Measurements from ENCODE around the gene EPN1.

The EPN1 gene

GRCh38 chr19:55698256-55698655 lies 23.2 kb downstream of the EPN1 start:
- TF ChIP-seq, protein P1, sequence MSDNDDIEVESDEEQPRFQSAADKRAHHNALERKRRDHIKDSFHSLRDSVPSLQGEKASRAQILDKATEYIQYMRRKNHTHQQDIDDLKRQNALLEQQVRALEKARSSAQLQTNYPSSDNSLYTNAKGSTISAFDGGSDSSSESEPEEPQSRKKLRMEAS (IDR thresholded peaks at IDR 0.05; ENCODE audit: low read depth, low read length), result no peak
- TF ChIP-seq, protein P2, sequence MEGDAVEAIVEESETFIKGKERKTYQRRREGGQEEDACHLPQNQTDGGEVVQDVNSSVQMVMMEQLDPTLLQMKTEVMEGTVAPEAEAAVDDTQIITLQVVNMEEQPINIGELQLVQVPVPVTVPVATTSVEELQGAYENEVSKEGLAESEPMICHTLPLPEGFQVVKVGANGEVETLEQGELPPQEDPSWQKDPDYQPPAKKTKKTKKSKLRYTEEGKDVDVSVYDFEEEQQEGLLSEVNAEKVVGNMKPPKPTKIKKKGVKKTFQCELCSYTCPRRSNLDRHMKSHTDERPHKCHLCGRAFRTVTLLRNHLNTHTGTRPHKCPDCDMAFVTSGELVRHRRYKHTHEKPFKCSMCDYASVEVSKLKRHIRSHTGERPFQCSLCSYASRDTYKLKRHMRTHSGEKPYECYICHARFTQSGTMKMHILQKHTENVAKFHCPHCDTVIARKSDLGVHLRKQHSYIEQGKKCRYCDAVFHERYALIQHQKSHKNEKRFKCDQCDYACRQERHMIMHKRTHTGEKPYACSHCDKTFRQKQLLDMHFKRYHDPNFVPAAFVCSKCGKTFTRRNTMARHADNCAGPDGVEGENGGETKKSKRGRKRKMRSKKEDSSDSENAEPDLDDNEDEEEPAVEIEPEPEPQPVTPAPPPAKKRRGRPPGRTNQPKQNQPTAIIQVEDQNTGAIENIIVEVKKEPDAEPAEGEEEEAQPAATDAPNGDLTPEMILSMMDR (IDR thresholded peaks at IDR 0.05; ENCODE audit: low read depth, low read length), result no peak
- no peak for TF ChIP-seq POLR2A (IDR thresholded peaks at IDR 0.05; ENCODE audit: extremely low read depth, insufficient read length)
- TF ChIP-seq MYC (IDR thresholded peaks at IDR 0.05; ENCODE audit: low read depth, low read length), result no peak
- no peak for DNase-seq (ENCODE audit: low read depth)

GRCh38 chr19:55699221-55699620 lies 24.2 kb downstream of the EPN1 start:
- no peak for DNase-seq (ENCODE audit: low read depth)
- no peak for TF ChIP-seq POLR2A (IDR thresholded peaks at IDR 0.05; ENCODE audit: extremely low read depth, insufficient read length)
- TF ChIP-seq, protein P1 (IDR thresholded peaks at IDR 0.05; ENCODE audit: low read depth, low read length), result no peak
- TF ChIP-seq, protein P2 (IDR thresholded peaks at IDR 0.05; ENCODE audit: low read depth, low read length), result no peak
- TF ChIP-seq MYC (IDR thresholded peaks at IDR 0.05; ENCODE audit: low read depth, low read length), result no peak

More at GRCh38 chr19:55698256-55698655, 23.2 kb downstream of the EPN1 start:
- H3K4me3 ChIP-seq (ENCODE audit: low read depth, low read length), result no peak overlapping the region

DNA sequence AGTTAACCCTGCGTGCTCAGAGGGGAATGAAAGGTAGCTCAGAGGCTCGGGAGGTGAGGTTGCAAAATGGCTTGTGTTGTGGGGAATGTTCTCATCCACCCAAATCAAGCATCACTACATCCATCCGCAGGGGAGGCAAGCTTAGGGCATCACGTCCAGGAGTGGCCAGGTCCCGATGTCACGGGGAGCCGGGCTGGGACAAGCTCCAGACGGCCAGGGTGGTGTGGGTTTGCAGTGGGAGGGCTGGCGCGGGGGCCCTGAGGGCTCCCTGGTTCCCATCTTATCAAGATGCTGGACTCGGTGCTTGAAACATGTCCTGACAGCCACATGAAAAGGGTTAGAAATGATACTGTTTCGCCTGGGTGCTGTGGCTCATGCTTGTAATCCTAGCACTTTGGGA lies 25.8 kb downstream of the EPN1 start:
- TF ChIP-seq, protein P1 (IDR thresholded peaks at IDR 0.05; ENCODE audit: low read depth, low read length), result no peak
- TF ChIP-seq, protein P2 (IDR thresholded peaks at IDR 0.05; ENCODE audit: low read depth, low read length), result no peak
- TF ChIP-seq MYC (IDR thresholded peaks at IDR 0.05; ENCODE audit: low read depth, low read length) (no peak), POLR2A (IDR thresholded peaks at IDR 0.05; ENCODE audit: extremely low read depth, insufficient read length) (no peak)
- no peak for DNase-seq (ENCODE audit: low read depth)
- H3K4me3 ChIP-seq (ENCODE audit: low read depth, low read length), result no peak overlapping the region

More at GRCh38 chr19:55699221-55699620, 24.2 kb downstream of the EPN1 start:
- no peak overlapping the region for H3K4me3 ChIP-seq (ENCODE audit: low read depth, low read length)

DNA sequence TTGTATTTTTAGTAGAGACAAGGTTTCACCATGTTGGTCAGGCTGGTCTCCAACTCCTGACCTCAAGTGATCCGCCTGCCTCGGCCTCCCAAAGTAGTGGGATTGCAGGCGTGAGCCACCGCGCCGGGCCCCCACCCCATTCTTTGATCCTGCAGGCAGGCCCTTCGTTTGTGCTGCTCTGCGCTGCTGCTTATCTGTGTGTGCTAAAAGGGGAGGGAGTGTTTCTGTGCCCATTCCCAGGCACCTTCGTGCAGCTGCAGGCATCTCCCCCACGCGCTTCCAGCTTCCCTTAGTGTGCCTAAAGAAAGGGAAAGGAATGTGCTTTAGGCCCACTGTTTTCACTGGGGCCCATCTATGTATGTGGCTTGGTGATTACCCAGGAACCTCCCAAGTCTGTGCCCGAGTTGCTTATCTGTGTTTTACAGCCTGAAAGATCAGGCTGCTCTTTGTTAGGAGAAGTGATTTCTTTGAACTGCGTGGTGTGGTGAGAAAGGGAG lies 27.2 kb downstream of the EPN1 start:
- no peak overlapping the region for H3K4me3 ChIP-seq (ENCODE audit: low read depth, low read length)
- TF ChIP-seq POLR2A (IDR thresholded peaks at IDR 0.05; ENCODE audit: extremely low read depth, insufficient read length), result no peak
- TF ChIP-seq, protein P2 (IDR thresholded peaks at IDR 0.05; ENCODE audit: low read depth, low read length), result no peak
- no peak for TF ChIP-seq MYC (IDR thresholded peaks at IDR 0.05; ENCODE audit: low read depth, low read length)
- TF ChIP-seq, protein P1 (IDR thresholded peaks at IDR 0.05; ENCODE audit: low read depth, low read length), result no peak
- DNase-seq (ENCODE audit: low read depth), result no peak

- no peak overlapping the region for H3K4me3 ChIP-seq (ENCODE audit: low read depth, low read length)
- peak; percentile 16 for DNase-seq (ENCODE audit: low read depth)
- TF ChIP-seq, protein P2 (IDR thresholded peaks at IDR 0.05; ENCODE audit: low read depth, low read length), result peak; percentile 41
- no peak for TF ChIP-seq POLR2A (IDR thresholded peaks at IDR 0.05; ENCODE audit: extremely low read depth, insufficient read length)
Measured at GRCh38 chr19:55703790-55704215, 28.8 kb downstream of the EPN1 start.

All from NB4 (cell line).